HCT116 (cell line): ENCODE data around the gene TRIM9. TPM values are rescaled to one million over a fixed set of nuclear protein-coding genes. Genes with fewer than 3 reads are reported as not detected.

ENCODE experiments used
- ATAC-seq: fragments of 200-7000 bp; cut with Tn5 transposase; 2 replicates; pipeline ENCODE4 v1.9.1; 2020; ENCODE audit warnings: mild to moderate bottlenecking, moderate library complexity
- BruUV-seq: library from RNA; stranded (reverse); fragments of 400-500 nt; replicated peaks from 2 replicates; lab custom pipeline; 2021; lab: Mats Ljungman, UMichigan
- CTCF ChIA-PET: fragments of 300-600 bp; sonication (Branson Sonifier 250); formaldehyde crosslinking; loops from one replicate; lab custom pipeline; 2021; ENCODE audit warnings: antibody characterized with exemption; lab: Charles Lee
- POLR2A ChIA-PET: fragments of 300-600, 350-600 bp; sonication (Branson Sonifier 250); formaldehyde crosslinking; loops from one replicate; lab custom pipeline; 2021; ENCODE audit warnings: antibody characterized with exemption; lab: Charles Lee
- RAD21 ChIA-PET, 2 experiments: fragments of 300-600 bp; sonication (Branson Sonifier 250); formaldehyde crosslinking; loops; one replicate each; lab custom pipeline; 2023; ENCODE audit warnings: low total read pairs in 2 of 2; ENCODE audit not compliant: uncharacterized antibody in 2 of 2, unreplicated experiment in 2 of 2, low non-redundant PET in 1 of 2; lab: Charles Lee
- DNase-seq: peaks from one replicate; pipeline ENCODE4 v3.0.0-alpha.2; 2010; ENCODE audit warnings: low read depth, low spot score
- H2AFZ ChIP-seq: fragments of 200-600 bp; shearing (Covaris generic), sonication (generic); 2 replicates; pipeline ENCODE4 v1.6.1; 2017; ENCODE audit warnings: low read depth, mixed run types, mixed read lengths, antibody characterized with exemption, low read length; ENCODE audit not compliant: poor library complexity, severe bottlenecking
- H3K27ac ChIP-seq: 2 replicates; pipeline ENCODE4 v1.5.1; 2012; ENCODE audit warnings: low read depth, low read length
- H3K27me3 ChIP-seq: fragments of 200-600 bp; sonication (generic); 2 replicates; pipeline ENCODE4 v1.6.1; 2016; ENCODE audit warnings: mixed run types, low read length, mixed read lengths; ENCODE audit not compliant: insufficient read depth
- H3K36me3 ChIP-seq, 2 experiments: fragments of 200-500 bp in 1 of 2; fragments of 200-600 bp in 1 of 2; sonication (Bioruptor generic) in 1 of 2; sonication (generic) in 1 of 2; 2 replicates each; pipeline versions ENCODE4 v1.5.1 to v1.6.1; 2014 to 2016; ENCODE audit warnings: low read length in 2 of 2, inconsistent platforms in 1 of 2, mixed read lengths in 1 of 2, mixed run types in 1 of 2; ENCODE audit not compliant: insufficient read depth in 2 of 2, control insufficient read depth in 1 of 2
- H3K4me1 ChIP-seq, 2 experiments: fragments of 200-600 bp in 1 of 2; sonication (generic) in 1 of 2; 2 replicates each; pipeline versions ENCODE4 v1.5.1 to v1.6.1; 2012 to 2017; ENCODE audit warnings: low read length in 2 of 2, inconsistent platforms in 1 of 2, mild to moderate bottlenecking in 1 of 2, mixed read lengths in 1 of 2, mixed run types in 1 of 2, moderate library complexity in 1 of 2; ENCODE audit not compliant: insufficient read depth in 2 of 2, control insufficient read depth in 1 of 2
- H3K4me2 ChIP-seq: fragments of 200-600 bp; sonication (generic); 2 replicates; pipeline ENCODE4 v1.6.1; 2017; ENCODE audit warnings: mixed run types, low read length, mixed read lengths
- H3K4me3 ChIP-seq, 2 experiments: fragments of 200-600 bp in 1 of 2; sonication (generic) in 1 of 2; replicated peaks in 1 of 2; 2 replicates each; pipeline ENCODE4 v1.5.1; 2011 to 2016; ENCODE audit warnings: low read length in 2 of 2, control low read depth in 1 of 2, low read depth in 1 of 2, mild to moderate bottlenecking in 1 of 2, mixed read lengths in 1 of 2, mixed run types in 1 of 2
- H3K79me2 ChIP-seq: fragments of 200-600 bp; sonication (generic); 2 replicates; pipeline ENCODE4 v1.6.1; 2017; ENCODE audit warnings: mild to moderate bottlenecking, mixed run types, low read length, moderate library complexity, mixed read lengths; ENCODE audit not compliant: insufficient read depth
- H3K9ac ChIP-seq: fragments of 200-600 bp; sonication (generic); 2 replicates; pipeline ENCODE4 v1.6.1; 2016; ENCODE audit warnings: low read length, mixed read lengths
- H3K9me2 ChIP-seq: fragments of 200-600 bp; sonication (generic), shearing (Covaris generic); 2 replicates; pipeline ENCODE4 v1.6.1; 2017; ENCODE audit warnings: mixed run types, mild to moderate bottlenecking, moderate library complexity; ENCODE audit not compliant: insufficient read depth
- H3K9me3 ChIP-seq, 2 experiments: fragments of 200-500 bp in 1 of 2; fragments of 200-600 bp in 1 of 2; sonication (Bioruptor generic) in 1 of 2; sonication (generic) in 1 of 2; 2 replicates each; pipeline ENCODE4 v1.6.1; 2014 to 2017; ENCODE audit warnings: low read length in 2 of 2, mixed read lengths in 2 of 2, inconsistent platforms in 1 of 2, low read depth in 1 of 2, mild to moderate bottlenecking in 1 of 2, mixed run types in 1 of 2, moderate library complexity in 1 of 2; ENCODE audit not compliant: control insufficient read depth in 1 of 2, insufficient read depth in 1 of 2
- H4K20me1 ChIP-seq: fragments of 200-600 bp; sonication (generic), shearing (Covaris generic); 2 replicates; pipeline ENCODE4 v1.6.1; 2017; ENCODE audit warnings: mixed run types, mild to moderate bottlenecking, moderate library complexity; ENCODE audit not compliant: insufficient read depth
- CBX3 ChIP-seq: IDR thresholded peaks from 2 replicates; pipeline ENCODE4 v1.6.1; 2012; ENCODE audit warnings: low read depth
- CEBPB ChIP-seq: IDR thresholded peaks from 2 replicates; pipeline ENCODE4 v1.6.1; 2012; ENCODE audit warnings: low read depth
- EZH2 ChIP-seq: fragments of 200-600 bp; sonication (generic); IDR thresholded peaks from 2 replicates; pipeline ENCODE4 v1.6.1; 2017; ENCODE audit warnings: antibody characterized with exemption, mixed run types
- FOSL1 ChIP-seq: IDR thresholded peaks from 2 replicates; pipeline ENCODE4 v1.6.1; 2012; ENCODE audit warnings: low read depth
- POLR2A ChIP-seq: IDR thresholded peaks from 2 replicates; pipeline ENCODE4 v1.7.0; 2011; ENCODE audit warnings: borderline replicate concordance; ENCODE audit not compliant: insufficient read depth, insufficient read length; ENCODE audit errors: extremely low read depth
- RAD21 ChIP-seq: IDR thresholded peaks from 2 replicates; pipeline ENCODE4 v1.6.1; 2012; ENCODE audit warnings: low read depth, mild to moderate bottlenecking
- REST ChIP-seq: IDR thresholded peaks from 2 replicates; pipeline ENCODE4 v1.6.1; 2012; ENCODE audit warnings: low read depth
- SIN3A ChIP-seq: IDR thresholded peaks from 2 replicates; pipeline ENCODE4 v1.6.1; 2012; ENCODE audit warnings: low read depth
- SP1 ChIP-seq: IDR thresholded peaks from 2 replicates; pipeline ENCODE4 v1.6.1; 2012; ENCODE audit warnings: low read depth
- SRF ChIP-seq: IDR thresholded peaks from 2 replicates; pipeline ENCODE4 v1.6.1; 2012; ENCODE audit warnings: low read depth
- TCF7L2 ChIP-seq: IDR thresholded peaks from 2 replicates; pipeline ENCODE4 v1.7.0; 2011; ENCODE audit warnings: borderline replicate concordance, inconsistent platforms; ENCODE audit not compliant: insufficient read depth, insufficient read length; ENCODE audit errors: extremely low read depth
- ZBTB33 ChIP-seq: IDR thresholded peaks from 2 replicates; pipeline ENCODE4 v1.6.1; 2011; ENCODE audit warnings: mild to moderate bottlenecking, low read length, moderate library complexity; ENCODE audit not compliant: insufficient replicate concordance; ENCODE audit errors: extremely low read depth
- intact Hi-C: fragments of 100-400 bp; cut with micrococcal nuclease; formaldehyde crosslinking; loops from 2 replicates; pipeline ENCODE4 v1.10.0; 2022
- total RNA-seq: library from RNA; stranded (reverse); gene quantifications from one replicate; pipeline ENCODE4 v1.2.1, GENCODE V29; 2021; ENCODE audit not compliant: unreplicated experiment

Gene TRIM9
- total RNA-seq, 1 experiment from 2014 or later: 4.6 TPM

GRCh38 chr14:51000566-51000965, 94.3 kb downstream of the TRIM9 start:
- H3K9me2 ChIP-seq: no peaks in the 10 kb centered on the region
- CTCF ChIA-PET: no interaction called here
- no peaks in the 10 kb centered on the region for H3K27me3 ChIP-seq
- intact Hi-C loops: no loop called here
- DNase-seq (no peak), ATAC-seq (no peak)
- RAD21 ChIA-PET: no interaction called here
- H3K4me1 ChIP-seq: peaks cover 0 to 6% of the 10 kb centered on the region in 2 experiments; a peak in 1 of 4 replicates
- H3K4me2 ChIP-seq: no peak overlapping the region
- TF ChIP-seq SP1 (no peak), CBX3 (no peak), SRF (no peak), FOSL1 (no peak), POLR2A (no peak)
- no TSS peak for BruUV-seq
- H3K9me3 ChIP-seq: no peaks in the 10 kb centered on the region
- no peaks in the 10 kb centered on the region for H3K36me3 ChIP-seq
- no peak overlapping the region for H3K4me3 ChIP-seq
- no peak overlapping the region for H3K9ac ChIP-seq
- H3K27ac ChIP-seq: no peak overlapping the region
- POLR2A ChIA-PET: no interaction called here
- H4K20me1 ChIP-seq: no peaks in the 10 kb centered on the region
- H3K79me2 ChIP-seq: no peaks in the 10 kb centered on the region
- H2AFZ ChIP-seq: no peak overlapping the region

- Histone ChIP-seq H3K9ac (no peak overlapping the region), H3K79me2 (no peaks in the 10 kb centered on the region), H2AFZ (no peak overlapping the region), H3K36me3 (no peaks in the 10 kb centered on the region), H3K27ac (no peak overlapping the region), H3K4me2 (no peak overlapping the region), H4K20me1 (no peaks in the 10 kb centered on the region), H3K4me3 (no peak overlapping the region), H3K9me2 (no peaks in the 10 kb centered on the region), H3K4me1 (no peaks in the 10 kb centered on the region), H3K27me3 (no peaks in the 10 kb centered on the region), H3K9me3 (no peaks in the 10 kb centered on the region)
- intact Hi-C loops: no loop called here
- TF ChIP-seq CEBPB (no peak), ZBTB33 (no peak), SIN3A (no peak), REST (no peak), TCF7L2 (no peak), RAD21 (peak; percentile 46), EZH2 (no peak), POLR2A (no peak)
- ChIA-PET POLR2A (no interaction called here), RAD21 (no interaction called here), CTCF (no interaction called here)
- ATAC-seq (0 out of 2 replicates have a peak, but pooled peaks have one; percentile 30), DNase-seq (no peak)
- no TSS peak for BruUV-seq
These were observed 95.2 kb downstream of the TRIM9 start for GRCh38 chr14:50999726-51000125.
